ENCODE data around the gene C14orf132.
"Not testable (repeated sequence)": the region's sequence is repeated elsewhere in the genome, so short reads cannot be mapped to it uniquely, and the experiment has no call there.

C14orf132 gene

GRCh38 chr14:96038920-96039632 lies at the start of gene C14orf132:
TSS of gene C14orf132 (plus strand) at chr14:96039362. CDS start at chr14:96039501, 139 bp downstream.
- DNase-seq, result peak; percentile 42

- DNase-seq, result peak; percentile 9
Measured at GRCh38 chr14:95993768-95994592, 45.2 kb upstream of the C14orf132 start.

DNA sequence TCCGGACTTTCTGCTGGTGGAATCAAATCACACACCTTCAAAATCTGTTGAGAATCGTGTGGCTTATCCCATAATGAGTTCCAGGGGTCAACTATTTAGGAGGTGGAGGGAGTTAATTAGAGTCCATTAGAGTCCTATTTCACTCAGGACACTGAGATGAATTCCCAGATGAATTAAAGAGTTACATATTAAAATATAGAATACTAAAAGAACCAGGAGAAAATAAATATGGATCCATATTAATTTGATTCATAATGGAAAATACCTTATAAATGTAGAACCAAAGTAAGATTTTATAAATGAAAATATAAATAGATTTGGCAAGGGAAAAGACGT lies 44.6 kb upstream of the C14orf132 start:
- DNase-seq, result no peak

DNA sequence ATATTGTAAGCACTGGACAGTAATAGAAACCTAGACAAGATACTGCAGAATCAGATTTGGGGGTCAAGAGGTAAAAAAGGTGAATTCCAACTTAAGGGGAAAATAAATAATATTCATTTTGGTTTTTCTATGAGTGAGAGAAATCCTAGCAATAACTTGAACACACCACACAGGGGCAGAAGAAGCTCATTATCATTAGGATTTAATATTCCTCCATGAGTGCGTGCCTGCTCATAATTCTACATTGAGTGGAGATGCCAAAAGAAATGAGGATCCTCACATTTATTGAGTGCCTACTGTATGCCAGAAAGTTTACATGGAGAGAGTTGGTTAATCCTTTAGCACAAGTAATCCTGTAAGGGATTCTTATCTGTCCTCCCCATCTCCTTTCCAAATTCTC lies 40.5 kb upstream of the C14orf132 start:
- no peak for DNase-seq

GRCh38 chr14:96001866-96002497 lies 37.2 kb upstream of the C14orf132 start:
- no peak for DNase-seq

DNA sequence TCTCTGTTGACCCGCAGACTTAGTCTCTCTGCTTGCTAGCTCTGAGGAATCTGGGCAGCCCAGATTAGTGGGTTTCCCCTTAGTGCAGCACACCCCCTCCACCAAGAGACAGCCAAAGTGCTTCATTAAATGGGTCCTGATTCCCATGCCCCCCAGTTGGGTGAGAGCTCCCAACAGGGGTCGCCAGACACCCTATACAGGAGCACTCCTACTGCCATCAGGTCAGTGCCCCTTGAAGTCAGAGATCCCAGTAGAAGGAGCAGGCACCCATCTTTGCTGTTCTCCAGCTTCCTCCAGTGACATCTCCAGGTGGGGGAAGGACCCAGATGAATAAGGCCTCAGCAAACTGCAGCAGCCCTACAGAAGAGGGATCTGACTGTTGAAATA lies 36.7 kb upstream of the C14orf132 start:
- DNase-seq, result no peak

GRCh38 chr14:96011131-96011530 lies 28.0 kb upstream of the C14orf132 start:
- DNase-seq, result no peak

DNA sequence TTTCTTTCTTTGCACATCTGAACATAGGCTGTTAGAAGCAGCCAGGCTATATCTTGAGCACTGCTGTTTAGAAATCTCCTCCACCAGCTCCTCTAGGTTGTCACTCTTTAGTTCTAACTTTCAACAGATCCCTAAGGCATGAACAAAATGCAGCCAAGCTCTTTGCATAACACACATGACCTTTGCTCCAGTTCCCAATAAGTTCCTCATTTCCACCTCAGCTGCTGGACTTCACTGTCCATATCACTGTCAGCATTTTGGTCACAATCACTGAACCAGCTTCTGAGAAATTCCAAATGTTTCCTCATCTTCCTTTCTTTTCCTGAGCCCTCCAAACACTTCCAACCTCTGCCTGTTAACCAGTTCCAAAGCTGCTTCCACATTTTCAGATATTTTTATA lies 27.6 kb upstream of the C14orf132 start:
- DNase-seq, result no peak

DNA sequence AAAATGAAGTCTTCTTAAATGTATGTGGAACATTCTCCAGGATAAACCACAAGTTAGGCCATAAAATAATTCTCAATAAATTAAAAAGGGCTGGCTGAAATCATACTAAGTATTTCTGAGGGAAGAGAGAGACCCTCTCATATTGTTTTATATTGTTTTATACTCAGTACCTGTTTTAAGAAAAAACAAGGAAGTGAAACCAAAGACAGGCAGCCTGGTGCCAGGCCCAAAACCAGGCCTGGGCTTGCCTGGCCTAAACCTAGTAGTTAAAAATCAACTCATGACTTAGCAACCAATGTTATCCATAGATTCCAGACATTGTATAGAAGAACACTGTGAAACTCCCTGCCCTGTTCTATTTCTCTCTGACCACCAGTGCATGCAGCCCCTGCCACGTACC lies 26.4 kb upstream of the C14orf132 start:
- not testable (repeated sequence) for DNase-seq

- DNase-seq, result no peak
Measured at GRCh38 chr14:96014176-96014575, 25.0 kb upstream of the C14orf132 start.

- DNase-seq, result no peak
Measured at GRCh38 chr14:96016501-96017160, 22.5 kb upstream of the C14orf132 start.

GRCh38 chr14:96017882-96018281 lies 21.3 kb upstream of the C14orf132 start:
- no peak for DNase-seq

GRCh38 chr14:96027431-96028355 lies 11.5 kb upstream of the C14orf132 start:
- DNase-seq, result no peak

- no peak for DNase-seq
Measured at GRCh38 chr14:96029089-96029645, 10.0 kb upstream of the C14orf132 start.

DNA sequence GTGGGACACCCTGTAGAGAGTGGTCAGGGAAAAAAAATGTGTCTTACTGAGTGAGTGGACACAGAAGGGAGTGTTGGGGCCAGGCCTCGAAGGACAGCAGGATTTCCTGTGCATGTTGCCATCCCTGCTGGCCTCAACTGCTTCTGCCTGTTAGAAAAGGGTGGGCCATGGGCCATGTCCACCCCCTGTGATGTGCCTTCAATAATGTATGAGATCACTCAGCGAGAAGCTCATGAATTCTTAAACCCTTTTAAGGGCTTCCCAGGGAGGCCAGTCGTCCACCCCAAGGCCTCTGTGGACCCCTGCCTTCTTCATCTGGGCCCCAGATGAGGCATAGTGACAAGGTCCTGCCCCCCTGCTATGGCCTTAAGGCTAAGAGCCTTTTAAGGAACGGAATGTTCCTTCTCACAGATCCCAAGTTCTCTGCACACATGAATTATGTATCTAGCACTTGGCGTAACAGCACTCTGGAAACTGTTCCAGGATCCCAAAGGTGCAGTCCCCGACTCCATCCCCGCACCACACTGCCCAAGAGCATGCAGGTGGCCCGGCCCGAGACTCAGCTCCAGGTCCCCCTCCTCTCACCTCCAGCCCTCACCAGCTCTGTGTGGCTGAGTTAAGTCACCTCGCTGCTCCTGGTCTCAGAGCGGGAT lies 8.9 kb upstream of the C14orf132 start:
- DNase-seq, result no peak

DNA sequence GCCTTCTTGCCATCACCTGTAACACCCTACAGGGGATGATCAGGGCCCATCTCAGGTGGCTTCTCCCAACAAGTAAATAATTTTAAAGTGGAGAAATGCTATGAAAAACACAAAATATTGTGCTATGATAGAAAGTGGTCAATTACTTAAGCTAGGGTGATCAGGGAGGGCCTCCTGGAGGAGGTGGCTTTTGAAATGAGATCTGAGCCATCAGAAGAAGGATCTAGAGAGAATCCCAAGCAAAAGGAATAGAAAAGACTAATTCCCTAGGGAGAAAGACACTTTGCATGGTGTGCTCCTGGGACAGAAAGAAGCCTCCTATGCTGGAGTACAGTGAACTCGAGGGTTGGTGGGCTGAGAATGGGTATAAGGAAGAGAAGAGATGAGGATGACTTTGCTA lies 7.5 kb upstream of the C14orf132 start:
- no peak for DNase-seq

- no peak for DNase-seq
Measured at GRCh38 chr14:96035456-96035855, 3.7 kb upstream of the C14orf132 start.

- no peak for DNase-seq
Measured at GRCh38 chr14:96037891-96038557, 1.1 kb upstream of the C14orf132 start.

GRCh38 chr14:96038558-96038919 lies 623 bp upstream of the C14orf132 start:
- DNase-seq, result no peak

- DNase-seq, result no peak
Measured at GRCh38 chr14:96039633-96040311, 610 bp downstream of the C14orf132 start.
